HG02885 (cell line): ENCODE measurements around the gene CDK5.

Experiments used
- ATAC-seq: cut with Tn5 transposase; IDR thresholded peaks from one replicate; pipeline ENCODE4 v1.9.1; 2021; ENCODE audit warnings: mild to moderate bottlenecking; ENCODE audit not compliant: unreplicated experiment, poor library complexity

CDK5 gene

DNA sequence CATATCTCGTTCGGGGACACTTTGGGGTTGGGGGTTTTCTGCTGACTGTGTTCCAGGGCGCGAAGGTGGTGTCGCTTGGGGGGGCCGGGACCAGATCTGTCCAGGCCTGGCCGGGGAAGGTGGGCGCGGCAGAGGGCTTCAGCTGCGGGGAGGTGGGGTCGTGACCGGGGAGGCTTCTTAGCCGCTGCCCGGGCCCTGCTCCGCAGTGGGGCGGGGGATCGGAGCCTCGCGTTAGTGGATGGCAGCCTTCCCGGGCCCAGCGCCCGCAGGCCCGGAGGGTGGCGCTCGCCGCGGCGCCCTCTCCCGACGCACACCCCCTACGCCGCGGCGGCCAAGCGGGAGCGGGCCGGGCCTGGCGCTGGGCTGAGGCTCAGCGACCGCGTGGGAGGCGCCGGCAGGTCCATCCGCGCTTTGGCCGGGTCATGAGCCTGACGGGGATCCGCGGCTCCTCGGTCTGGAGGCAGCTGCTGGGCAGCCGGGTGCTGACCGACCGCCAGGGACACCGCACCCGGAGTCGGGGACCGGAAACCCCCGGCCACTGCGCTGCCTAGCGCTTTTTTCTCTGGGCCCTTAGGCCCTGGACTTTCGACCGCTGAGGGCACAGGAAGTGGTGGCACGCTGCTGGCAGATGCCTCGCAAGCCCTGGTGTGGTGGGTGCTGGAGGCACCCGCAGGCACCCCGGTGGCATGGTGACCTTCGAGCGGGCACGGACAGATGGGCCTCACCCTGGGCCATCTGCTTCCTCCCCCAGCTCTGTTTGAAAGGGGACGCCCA lies 29.7 kb upstream of the CDK5 start:
- ATAC-seq: peak; percentile 33

- no peak for ATAC-seq
Measured at GRCh38 chr7:151086802-151087244, 29.1 kb upstream of the CDK5 start.

GRCh38 chr7:151085691-151086620 lies 28.3 kb upstream of the CDK5 start, which contains the start of gene AGAP3:
Gene AGAP3 (plus strand): TSS chr7:151086475. CDS start chr7:151086742, 267 bp downstream.
- peak; percentile 52 for ATAC-seq

DNA sequence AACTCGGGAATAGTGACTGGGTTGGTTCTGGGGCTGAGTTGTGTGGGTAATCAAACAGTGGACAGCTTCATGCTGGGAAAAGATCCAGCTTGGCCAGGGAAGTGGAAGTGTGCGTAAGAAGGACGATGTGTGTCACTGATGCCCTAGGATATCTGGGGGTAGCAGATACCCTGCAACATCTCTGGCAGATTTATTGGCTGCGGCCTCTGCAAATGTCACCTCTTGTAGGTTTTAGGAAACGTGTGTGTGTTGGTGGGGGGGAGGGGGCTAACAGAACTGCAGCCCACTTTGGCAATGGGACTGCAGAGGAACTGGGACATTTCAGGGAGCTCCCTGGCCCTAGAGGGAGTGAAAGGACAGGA lies 27.6 kb upstream of the CDK5 start:
- ATAC-seq: no peak

DNA sequence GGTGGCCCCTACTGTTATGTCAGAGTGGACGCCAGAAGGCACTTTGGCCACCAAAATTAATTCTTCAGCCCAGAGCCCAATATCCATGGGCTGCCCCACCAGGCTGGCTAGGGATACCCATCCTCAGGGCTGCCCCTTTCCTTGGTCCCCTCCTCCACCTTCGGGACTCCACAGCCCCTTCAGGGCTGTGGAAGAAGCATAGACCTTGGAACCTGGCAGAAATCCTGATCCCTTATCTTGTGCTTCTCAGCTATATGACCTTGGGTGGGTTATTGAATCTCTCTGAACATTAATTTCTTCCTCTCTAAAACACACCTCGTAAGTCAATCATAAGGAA lies 26.1 kb upstream of the CDK5 start:
- ATAC-seq: no peak

DNA sequence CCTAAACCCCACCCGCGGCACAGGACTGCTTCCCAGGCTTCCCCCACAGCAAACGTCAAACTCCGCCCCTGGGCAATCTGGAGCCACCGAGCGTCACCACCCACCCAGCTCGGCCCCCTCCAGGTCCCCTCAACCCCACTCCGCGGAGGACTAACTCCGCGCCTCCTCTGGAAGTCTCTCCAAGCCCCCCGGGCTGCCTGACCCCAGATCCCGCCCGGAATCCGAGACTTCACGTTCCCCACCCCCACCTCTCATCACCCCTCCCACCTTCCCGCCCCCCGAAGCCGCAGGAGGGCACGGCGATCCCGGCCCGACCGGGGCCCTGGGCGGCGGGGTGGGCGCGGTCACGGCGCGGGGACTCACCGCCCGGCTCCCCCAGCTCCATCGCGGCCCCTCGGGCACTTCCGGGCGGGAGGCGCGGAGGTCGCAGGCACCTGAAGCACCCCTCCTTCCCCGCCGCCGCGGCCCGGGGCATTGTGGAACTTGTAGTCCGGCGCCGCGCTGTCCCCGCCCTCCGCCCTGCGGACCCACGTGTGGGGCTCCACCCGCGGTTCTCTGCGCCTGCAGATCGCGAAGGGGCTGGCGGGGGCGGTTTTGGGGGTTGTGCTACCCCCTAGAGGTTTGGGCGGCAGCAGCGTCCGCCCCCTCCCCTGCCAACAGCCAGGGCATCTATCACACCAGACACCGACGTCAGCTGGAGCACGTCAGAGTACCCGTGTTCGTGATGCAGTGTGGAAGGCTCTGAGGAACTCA lies 25.6 kb upstream of the CDK5 start, which contains the start of gene TMUB1:
TMUB1 (minus strand) TSS at position 423 of the 753 bp plus-strand sequence. CDS start 930 bp downstream, outside the sequence.
- ATAC-seq: peak; percentile 50

GRCh38 chr7:151082141-151083070 lies 24.7 kb upstream of the CDK5 start:
- ATAC-seq: no peak

- ATAC-seq: no peak
Measured at GRCh38 chr7:151081170-151082101, 23.7 kb upstream of the CDK5 start.

- peak; percentile 81 for ATAC-seq
Measured at GRCh38 chr7:151080522-151081169, 22.9 kb upstream of the CDK5 start, which contains the start of gene FASTK. Gene FASTK (minus strand): TSS chr7:151080809. CDS start chr7:151080766, 43 bp downstream.

- no peak for ATAC-seq
Measured at GRCh38 chr7:151080067-151080521, 22.4 kb upstream of the CDK5 start.

DNA sequence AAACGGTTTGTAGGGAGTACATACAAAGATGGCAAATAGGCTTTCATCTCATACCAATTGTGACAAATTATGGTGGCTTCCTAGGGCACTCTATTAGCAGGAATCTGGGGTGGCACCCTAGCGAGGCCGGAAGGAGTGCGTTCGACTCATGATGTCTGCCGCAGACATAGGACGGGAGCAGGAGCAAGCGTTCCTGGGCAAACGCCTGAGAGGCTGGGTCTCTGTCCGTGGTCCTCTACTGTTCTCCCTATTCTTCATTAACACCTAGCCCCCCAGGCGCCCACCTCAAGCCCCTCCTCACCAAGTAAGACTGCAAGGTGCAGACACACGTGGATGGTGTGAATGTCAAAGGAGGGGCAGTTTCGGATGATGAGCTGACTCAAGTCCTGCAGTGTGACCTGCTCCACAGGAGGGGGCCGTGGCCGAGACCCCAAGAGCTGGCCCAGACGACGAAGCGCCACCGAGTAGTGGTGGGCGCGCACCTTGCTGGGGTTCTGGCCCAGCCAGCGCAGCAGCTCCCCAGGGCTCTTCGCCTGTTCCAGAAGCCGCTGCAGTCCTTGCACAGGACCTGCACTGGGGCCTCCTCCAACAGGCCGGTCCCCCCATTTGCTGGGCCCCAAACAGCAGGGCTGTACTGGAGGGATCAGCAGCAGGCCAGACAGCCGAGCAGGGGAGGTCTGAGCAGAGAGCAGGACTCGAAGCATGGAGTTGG lies 21.7 kb upstream of the CDK5 start:
- ATAC-seq: no peak

DNA sequence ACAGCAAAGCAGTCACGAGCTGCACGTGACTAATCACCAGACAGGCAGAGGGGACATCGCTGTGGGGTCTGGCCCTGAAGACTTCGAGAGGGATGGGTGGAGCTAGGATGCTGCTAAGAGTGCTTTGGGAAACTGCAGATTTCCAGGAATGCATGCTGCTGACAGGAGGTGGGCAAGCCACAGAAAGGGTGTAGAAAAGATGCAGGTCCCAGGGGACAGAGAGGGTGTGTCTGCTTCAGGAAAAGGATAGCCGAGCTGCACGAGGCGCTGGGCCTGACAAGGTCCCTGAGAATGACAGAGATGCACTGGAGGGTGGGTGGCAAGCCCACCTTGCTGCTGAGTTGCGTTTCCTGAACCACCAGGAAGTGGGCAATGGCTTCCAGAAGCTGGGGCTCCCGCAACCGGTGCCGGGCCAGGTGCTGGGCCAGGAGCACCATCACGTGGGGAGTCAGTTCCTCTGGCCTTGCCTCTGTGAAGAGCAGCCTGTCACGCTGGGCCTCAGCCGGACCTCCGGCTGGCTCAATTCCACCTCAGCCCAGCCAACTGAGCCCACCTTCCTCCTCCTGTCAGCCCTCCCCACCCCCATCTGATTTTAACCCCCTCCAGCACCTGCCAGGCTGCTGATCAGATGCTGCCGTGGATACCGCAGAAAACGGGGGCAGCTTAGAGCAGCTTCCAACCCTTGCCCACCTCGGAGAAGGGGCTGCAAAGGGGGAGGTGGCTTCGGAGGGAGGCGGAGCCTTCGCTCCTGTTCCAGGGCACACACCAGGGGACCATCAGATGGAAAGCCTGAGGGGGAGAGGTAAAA lies 20.7 kb upstream of the CDK5 start:
- no peak for ATAC-seq

GRCh38 chr7:151077705-151078232 lies 20.1 kb upstream of the CDK5 start:
- ATAC-seq: no peak

GRCh38 chr7:151076863-151077704 lies 19.4 kb upstream of the CDK5 start:
- ATAC-seq: no peak

GRCh38 chr7:151075978-151076426 lies 18.3 kb upstream of the CDK5 start:
- no peak for ATAC-seq
